Measurements from ENCODE around the gene ASTL.
"Not testable (repeated sequence)": the region's sequence is repeated elsewhere in the genome, so short reads cannot be mapped to it uniquely, and the experiment has no call there.

The ASTL gene

DNA sequence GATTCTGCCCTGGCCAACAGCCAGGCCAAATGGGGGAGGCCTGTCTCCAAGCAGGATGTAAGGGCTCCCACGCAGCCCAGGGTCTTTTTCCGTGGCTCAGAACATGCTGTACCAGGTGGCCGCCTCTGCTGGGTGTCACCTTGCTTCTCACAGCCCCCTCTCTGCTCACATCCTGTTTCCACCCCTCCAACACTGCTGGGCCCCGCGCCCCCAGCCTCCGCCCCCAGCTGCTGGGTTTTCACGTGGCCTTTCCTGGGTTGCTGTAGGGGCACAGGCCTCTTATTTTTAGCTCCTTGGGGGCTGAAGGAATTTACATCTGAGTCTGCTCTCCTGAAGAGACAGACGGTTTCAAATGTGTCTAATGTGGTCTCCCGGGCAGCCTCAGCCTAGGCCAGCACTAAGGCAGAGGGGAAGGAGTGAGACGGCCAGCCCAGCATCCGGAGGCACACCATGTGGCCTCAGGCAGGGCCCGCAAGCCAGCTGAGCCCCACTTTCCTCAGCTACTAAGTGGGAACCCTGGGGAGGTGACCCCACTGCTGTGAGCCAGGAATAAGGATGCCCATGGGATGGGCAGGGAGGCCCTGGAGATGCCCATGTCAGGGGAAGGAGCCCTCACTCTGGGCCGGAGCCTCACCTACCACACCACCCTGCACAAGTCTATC, 25.6 kb upstream of the ASTL start:
- H2AFZ ChIP-seq (ENCODE audit: low read length) = no peak overlapping the region

GRCh38 chr2:96163415-96163767, 25.1 kb upstream of the ASTL start:
- Histone ChIP-seq H3K9me3 (replicated peaks; ENCODE audit: insufficient read depth, low read length) (no peaks in the 10 kb centered on the region), H3K79me2 (ENCODE audit: low read length) (no peaks in the 10 kb centered on the region), H3K4me2 (ENCODE audit: low read depth, low read length) (no peak overlapping the region), H4K20me1 (ENCODE audit: insufficient read depth, low read length) (no peaks in the 10 kb centered on the region), H3K27ac (ENCODE audit: low read length) (no peak overlapping the region), H2AFZ (ENCODE audit: low read length) (no peak overlapping the region), H3K36me3 (replicated peaks; ENCODE audit: insufficient read depth, low read length) (no peaks in the 10 kb centered on the region), H3K4me1 (ENCODE audit: low read length) (no peaks in the 10 kb centered on the region), H3K27me3 (replicated peaks; ENCODE audit: insufficient read depth, low read length) (no peaks in the 10 kb centered on the region), H3K9ac (ENCODE audit: low read length) (no peak overlapping the region), H3K4me3 (ENCODE audit: low read length) (no peak overlapping the region), H3K9me2 (replicated peaks; ENCODE audit: insufficient read depth, low read length) (no peaks in the 10 kb centered on the region), H3F3A (ENCODE audit: insufficient read depth, low read length) (no peaks in the 10 kb centered on the region)
- TF ChIP-seq, protein P1, sequence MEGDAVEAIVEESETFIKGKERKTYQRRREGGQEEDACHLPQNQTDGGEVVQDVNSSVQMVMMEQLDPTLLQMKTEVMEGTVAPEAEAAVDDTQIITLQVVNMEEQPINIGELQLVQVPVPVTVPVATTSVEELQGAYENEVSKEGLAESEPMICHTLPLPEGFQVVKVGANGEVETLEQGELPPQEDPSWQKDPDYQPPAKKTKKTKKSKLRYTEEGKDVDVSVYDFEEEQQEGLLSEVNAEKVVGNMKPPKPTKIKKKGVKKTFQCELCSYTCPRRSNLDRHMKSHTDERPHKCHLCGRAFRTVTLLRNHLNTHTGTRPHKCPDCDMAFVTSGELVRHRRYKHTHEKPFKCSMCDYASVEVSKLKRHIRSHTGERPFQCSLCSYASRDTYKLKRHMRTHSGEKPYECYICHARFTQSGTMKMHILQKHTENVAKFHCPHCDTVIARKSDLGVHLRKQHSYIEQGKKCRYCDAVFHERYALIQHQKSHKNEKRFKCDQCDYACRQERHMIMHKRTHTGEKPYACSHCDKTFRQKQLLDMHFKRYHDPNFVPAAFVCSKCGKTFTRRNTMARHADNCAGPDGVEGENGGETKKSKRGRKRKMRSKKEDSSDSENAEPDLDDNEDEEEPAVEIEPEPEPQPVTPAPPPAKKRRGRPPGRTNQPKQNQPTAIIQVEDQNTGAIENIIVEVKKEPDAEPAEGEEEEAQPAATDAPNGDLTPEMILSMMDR (IDR thresholded peaks at IDR 0.05; ENCODE audit: low read length) = no peak
- TF ChIP-seq EZH2 (optimal IDR thresholded peaks at IDR 0.05; ENCODE audit: low read depth, low read length) (no peak), EZH2phosphoT487 (IDR thresholded peaks at IDR 0.05; ENCODE audit: low read length) (no peak)
- DNase-seq = no peak

More for the DNA sequence above, 25.6 kb upstream of the ASTL start:
- Histone ChIP-seq H3K4me2 (ENCODE audit: low read depth, low read length) (no peak overlapping the region), H4K20me1 (ENCODE audit: insufficient read depth, low read length) (no peaks in the 10 kb centered on the region), H3K27ac (ENCODE audit: low read length) (no peak overlapping the region), H3F3A (ENCODE audit: insufficient read depth, low read length) (no peaks in the 10 kb centered on the region), H3K79me2 (ENCODE audit: low read length) (no peaks in the 10 kb centered on the region), H3K9me2 (replicated peaks; ENCODE audit: insufficient read depth, low read length) (no peaks in the 10 kb centered on the region), H3K4me3 (ENCODE audit: low read length) (no peak overlapping the region), H3K9me3 (replicated peaks; ENCODE audit: insufficient read depth, low read length) (no peaks in the 10 kb centered on the region), H3K36me3 (replicated peaks; ENCODE audit: insufficient read depth, low read length) (no peaks in the 10 kb centered on the region), H3K4me1 (ENCODE audit: low read length) (no peaks in the 10 kb centered on the region), H3K27me3 (replicated peaks; ENCODE audit: insufficient read depth, low read length) (no peaks in the 10 kb centered on the region), H3K9ac (ENCODE audit: low read length) (no peak overlapping the region)
- no peak for DNase-seq
- no peak for TF ChIP-seq EZH2 (optimal IDR thresholded peaks at IDR 0.05; ENCODE audit: low read depth, low read length)

- Histone ChIP-seq H3K9ac (ENCODE audit: low read length) (no peak overlapping the region), H4K20me1 (ENCODE audit: insufficient read depth, low read length) (no peaks in the 10 kb centered on the region), H3K4me3 (ENCODE audit: low read length) (no peak overlapping the region), H3K27me3 (replicated peaks; ENCODE audit: insufficient read depth, low read length) (no peaks in the 10 kb centered on the region), H3F3A (ENCODE audit: insufficient read depth, low read length) (no peaks in the 10 kb centered on the region), H3K27ac (ENCODE audit: low read length) (no peak overlapping the region), H3K36me3 (replicated peaks; ENCODE audit: insufficient read depth, low read length) (no peaks in the 10 kb centered on the region), H3K4me1 (ENCODE audit: low read length) (no peaks in the 10 kb centered on the region), H2AFZ (ENCODE audit: low read length) (no peak overlapping the region), H3K79me2 (ENCODE audit: low read length) (no peaks in the 10 kb centered on the region), H3K4me2 (ENCODE audit: low read depth, low read length) (no peak overlapping the region), H3K9me3 (replicated peaks; ENCODE audit: insufficient read depth, low read length) (no peaks in the 10 kb centered on the region), H3K9me2 (replicated peaks; ENCODE audit: insufficient read depth, low read length) (no peaks in the 10 kb centered on the region)
- DNase-seq = no peak
- TF ChIP-seq, protein P1 (IDR thresholded peaks at IDR 0.05; ENCODE audit: low read length) = no peak
- no peak for TF ChIP-seq EZH2 (optimal IDR thresholded peaks at IDR 0.05; ENCODE audit: low read depth, low read length)
- no peak for TF ChIP-seq EZH2phosphoT487 (IDR thresholded peaks at IDR 0.05; ENCODE audit: low read length)
These were observed 23.6 kb upstream of the ASTL start for GRCh38 chr2:96161898-96162297.

- H3K4me3 ChIP-seq (ENCODE audit: low read length); H4K20me1 ChIP-seq (ENCODE audit: insufficient read depth, low read length); H3K4me1 ChIP-seq (ENCODE audit: low read length); H3K36me3 ChIP-seq (replicated peaks; ENCODE audit: insufficient read depth, low read length); H3K4me2 ChIP-seq (ENCODE audit: low read depth, low read length); H3F3A ChIP-seq (ENCODE audit: insufficient read depth, low read length); H3K9ac ChIP-seq (ENCODE audit: low read length); H3K9me2 ChIP-seq (replicated peaks; ENCODE audit: insufficient read depth, low read length); H2AFZ ChIP-seq (ENCODE audit: low read length); H3K27me3 ChIP-seq (replicated peaks; ENCODE audit: insufficient read depth, low read length); H3K27ac ChIP-seq (ENCODE audit: low read length); H3K79me2 ChIP-seq (ENCODE audit: low read length); DNase-seq; H3K9me3 ChIP-seq (replicated peaks; ENCODE audit: insufficient read depth, low read length): not testable (repeated sequence)
These were observed 22.1 kb upstream of the ASTL start for GRCh38 chr2:96160366-96160765.
